ENCODE results near the gene ADH4.
"Not testable (repeated sequence)": the region's sequence is repeated elsewhere in the genome, so short reads cannot be mapped to it uniquely, and the experiment has no call there.

ADH4 gene

DNA sequence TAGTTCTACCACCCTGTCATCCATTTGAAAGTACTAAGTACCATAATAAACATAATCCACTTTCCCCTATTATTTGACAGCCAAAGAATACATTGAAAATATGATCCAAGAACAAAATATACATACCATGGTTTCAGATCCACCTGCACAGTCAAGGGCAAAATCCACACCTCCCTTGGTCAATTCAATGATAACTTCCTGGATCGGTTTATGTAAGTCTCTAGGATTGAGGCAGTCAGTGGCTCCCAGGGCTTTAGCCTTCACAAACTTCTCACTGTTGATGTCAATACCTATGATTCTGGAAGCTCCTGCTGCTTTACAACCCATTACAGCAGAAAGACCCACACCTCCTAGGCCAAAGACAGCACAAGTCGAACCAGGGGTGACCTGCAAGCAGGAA, 12.7 kb downstream of the ADH4 start:
- no peak for DNase-seq

DNA sequence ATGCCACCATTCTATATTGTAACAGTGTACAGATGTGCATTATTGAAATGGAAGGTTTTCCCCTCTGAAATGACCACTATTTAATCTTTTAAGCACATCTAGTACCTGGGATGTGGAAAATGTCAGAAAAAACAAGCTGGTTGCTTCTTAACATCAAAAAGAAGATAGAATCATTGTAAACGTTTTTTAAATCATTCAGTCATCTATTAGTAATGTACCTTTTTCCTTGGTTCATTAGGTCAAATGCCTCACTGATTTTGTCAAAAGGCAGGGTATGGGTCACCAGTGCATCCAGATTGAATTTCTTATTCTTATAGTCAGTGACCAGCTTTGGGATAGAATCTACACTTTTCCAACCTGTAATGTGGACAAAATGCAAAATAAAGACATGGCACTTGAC, 17.7 kb downstream of the ADH4 start:
- DNase-seq = no peak

DNA sequence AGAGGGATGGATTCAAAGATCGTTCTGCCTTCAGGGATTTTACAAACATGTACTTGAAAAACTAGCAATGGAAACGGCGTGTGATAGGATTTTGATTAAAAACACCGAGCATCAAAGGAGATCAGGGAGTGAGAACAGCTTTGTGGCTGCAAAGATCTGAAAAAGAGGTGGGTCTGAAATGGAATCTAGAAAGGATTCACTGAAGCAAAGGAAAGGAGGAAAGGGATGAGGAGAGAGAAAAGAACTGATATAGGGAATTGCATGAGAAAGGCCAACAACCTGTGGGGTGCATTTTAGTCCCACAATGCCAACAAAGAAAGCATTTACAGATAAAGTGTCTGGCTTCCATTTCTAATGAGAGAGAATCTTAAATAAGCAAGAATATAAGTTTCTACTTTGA, 23.1 kb downstream of the ADH4 start:
- no peak for DNase-seq

DNA sequence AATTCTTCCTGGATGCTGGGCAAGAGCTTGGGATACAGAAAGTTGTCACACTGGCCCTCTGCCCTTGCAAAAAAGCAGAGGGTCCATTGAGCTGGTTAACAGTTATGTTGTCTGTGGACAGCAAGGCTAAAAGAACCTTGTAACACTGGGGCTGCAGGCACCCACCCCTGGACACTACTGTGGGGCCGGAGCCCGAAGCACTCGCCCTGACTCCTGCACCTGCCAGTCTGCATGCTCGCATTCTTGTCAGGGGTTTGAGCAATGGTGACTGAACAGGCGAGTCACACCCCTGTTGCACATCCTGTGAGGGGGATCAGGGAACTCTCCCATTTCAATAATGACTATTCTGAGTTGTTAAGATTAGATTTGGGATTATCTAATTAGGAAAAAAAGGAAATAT, 23.6 kb downstream of the ADH4 start:
- DNase-seq = no peak

DNA sequence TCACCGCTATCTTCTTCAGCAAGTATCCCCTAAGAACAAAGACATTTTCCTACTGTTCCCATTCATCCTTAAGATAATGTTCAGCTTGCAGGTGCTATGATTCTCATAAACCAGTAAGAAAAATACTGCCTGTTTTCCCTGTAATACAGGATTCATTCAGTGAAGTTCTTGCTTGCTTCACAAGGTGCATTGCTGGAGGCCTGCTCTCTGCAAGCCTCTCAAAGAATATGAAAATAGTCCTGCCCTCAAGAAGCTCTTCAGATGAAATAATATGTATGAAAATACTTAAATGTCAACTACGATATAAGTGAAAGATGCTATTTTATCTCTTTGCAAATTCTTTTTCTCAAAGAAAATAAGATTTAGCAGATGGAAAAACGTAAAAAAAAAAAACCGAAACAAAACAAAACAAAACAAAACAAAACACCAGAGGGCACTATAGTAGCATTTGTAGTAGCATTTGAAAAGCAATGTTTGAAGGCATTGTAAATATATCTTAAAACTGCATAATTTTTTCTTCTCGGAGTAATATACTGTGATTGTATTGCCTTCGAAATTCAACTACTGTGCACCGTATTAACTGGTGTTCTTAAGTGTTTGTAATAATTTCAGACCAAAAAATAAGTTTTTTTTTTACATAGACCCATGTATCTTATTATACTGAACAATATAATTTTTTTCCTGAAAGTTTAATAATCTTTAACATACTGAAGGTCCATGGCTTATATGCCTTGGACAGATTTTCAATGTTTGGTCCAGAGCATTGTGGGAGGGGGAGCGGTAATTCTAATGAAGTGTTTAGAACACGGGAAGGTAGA, 26.0 kb downstream of the ADH4 start:
- DNase-seq = no peak

DNA sequence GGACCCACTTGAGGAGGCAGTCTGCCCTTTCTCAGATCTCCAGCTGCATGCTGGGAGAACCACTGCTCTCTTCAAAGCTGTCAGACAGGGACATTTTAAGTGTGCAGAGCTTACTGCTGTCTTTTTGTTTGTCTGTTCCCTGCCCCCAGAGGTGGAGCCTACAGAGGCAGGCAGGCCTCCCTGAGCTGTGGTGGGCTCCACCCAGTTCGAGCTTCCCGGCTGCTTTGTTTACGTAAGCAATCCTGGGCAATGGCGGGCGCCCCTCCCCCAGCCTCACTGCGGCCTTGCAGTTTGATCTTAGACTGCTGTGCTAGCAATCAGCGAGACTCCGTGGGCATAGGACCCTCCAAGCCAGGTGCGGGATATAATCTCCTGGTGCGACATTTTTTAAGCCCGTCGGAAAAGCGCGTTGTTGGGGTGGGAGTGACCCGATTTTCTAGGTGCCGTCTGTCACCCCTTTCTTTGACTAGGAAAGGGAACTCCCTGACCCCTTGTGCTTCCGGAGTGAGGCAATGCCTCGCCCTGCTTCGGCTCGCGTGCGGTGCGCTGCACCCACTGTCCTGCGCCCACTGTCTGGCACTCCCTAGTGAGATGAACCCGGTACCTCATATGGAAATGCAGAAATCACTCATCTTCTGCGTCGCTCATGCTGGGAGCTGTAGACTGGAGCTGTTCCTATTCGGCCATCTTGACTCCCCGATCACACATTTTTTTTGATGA, 26.8 kb downstream of the ADH4 start:
- DNase-seq = not testable (repeated sequence)

DNA sequence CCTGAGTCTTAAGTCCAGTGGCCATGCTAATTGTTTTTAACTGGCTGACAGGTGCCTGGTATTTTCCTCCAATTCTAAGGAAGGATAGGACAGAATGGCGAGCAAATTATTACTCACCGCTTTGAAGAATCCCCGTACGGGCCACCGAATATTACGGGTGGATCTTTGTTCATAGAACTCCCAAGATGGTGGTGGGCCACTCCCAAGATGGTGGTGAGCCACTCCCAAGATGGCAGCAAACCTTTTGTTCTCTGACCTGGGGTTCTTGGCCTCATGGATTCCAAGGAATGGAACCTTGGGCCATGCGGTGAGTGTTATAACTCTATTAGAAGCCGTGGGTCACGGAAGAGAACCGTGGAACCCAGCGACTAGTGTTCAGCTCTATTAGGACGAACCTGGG, 34.8 kb downstream of the ADH4 start:
- not testable (repeated sequence) for DNase-seq

DNA sequence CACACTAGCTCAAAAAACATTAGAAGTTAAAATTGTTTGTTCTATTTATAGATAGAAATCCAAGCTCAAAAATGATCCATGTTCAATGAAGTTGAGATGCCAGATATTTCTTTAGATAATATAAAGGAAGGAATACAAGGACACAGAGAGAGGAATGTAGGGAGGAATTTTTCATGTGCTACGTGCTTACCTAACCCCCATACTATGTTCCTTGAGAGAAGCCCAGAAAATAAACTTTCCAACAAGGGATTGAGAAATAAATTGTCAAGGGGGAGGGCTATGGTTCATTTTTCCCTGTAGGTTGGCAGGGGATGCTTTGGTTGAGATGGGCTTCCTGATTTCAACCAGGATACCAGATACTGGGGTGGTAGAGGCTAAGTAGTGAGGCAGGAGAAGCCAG, 39.9 kb downstream of the ADH4 start:
- no peak for DNase-seq

DNA sequence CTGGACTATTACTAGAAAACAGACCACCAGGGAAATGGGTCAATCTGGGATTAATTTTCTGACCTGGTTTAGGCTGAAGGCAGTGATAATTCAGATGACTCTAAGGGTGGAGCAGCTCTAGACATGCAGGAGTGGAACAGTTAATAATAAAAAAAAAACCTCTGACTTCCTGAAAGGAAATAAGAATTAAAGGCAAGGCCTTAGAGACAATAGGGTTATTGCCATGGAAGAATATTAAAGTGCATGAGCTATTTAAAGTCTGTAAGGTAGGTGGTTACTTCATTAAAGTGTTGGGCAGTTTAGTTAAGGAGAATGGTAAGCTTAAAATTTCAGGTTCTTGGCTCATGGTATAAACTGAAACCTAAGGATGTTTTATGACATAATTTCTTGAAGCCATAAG, 40.9 kb downstream of the ADH4 start:
- no peak for DNase-seq

DNA sequence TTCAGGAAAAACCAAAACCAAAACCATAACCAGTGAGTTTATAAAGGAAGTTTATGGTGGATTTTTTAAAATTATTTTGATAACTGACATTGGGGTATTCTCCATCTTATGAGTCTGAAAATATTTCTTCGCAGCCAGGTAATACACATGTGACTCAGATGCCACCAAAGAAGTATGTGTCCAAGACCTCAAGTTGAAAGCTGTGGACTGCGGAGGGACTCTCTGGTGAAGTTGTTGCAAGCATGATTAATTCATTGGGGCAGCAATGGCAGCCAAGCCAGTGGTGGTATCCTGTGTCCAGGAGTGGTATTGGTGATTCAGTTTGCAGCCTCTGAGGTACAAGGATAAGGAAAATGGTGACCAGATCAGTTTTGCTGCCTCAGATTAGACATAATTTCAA, 41.5 kb downstream of the ADH4 start:
- no peak for DNase-seq

DNA sequence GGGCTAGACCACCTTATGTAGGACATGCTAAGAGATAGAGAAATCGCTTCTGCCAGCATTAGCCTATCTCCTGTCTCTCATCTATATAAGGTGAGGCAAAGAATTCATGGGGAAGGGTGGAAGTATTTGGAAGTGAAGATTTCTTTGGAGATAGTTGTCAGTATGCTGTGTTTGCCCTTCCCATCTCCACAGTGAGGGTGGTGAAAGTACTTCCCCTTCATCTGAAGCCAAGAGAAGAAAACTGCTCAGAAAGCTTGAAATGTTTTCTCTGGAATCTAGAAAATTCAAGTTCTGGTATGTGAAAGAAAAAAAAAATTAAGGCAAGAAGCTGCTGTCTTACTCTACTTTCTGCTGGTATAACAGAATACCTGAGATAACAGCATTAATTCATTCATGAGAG, 43.2 kb downstream of the ADH4 start:
- no peak for DNase-seq

DNA sequence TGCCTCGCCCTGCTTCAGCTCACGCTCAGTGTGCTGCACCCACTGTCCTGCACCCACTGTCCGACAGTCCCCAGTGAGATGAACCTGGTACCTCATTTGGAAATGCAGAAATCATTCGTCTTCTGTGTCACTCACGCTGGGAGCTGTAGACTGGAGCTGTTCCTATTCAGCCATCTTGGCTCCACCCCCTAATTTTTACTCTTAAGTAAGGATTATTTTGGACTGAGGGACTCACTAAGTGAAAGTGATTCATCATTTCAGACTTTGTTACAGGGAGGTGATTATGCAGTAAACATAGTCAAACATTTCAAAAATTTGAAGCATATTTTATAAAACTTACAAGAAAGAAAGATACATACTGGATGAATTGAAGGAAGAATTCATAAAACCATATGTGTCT, 44.3 kb downstream of the ADH4 start:
- DNase-seq = not testable (repeated sequence)

DNA sequence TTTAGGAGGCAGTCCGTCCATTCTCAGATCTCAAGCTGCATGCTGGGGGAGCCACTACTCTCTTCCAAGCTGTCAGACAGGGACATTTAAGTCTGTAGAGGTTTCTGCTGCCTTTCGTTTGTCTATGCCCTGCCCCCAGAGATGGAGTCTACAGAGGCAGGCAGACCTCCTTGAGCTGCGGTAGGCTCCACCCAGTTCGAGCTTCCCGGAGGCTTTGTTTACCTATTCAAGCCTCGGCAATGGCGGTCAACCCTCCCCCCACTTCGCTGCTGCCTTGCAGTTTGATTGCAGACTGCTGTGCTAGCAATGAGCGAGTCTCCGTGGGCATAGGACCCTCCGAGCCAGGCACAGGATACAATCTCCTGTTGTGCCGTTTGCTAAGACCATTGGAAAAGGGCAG, 44.8 kb downstream of the ADH4 start:
- DNase-seq = no peak

DNA sequence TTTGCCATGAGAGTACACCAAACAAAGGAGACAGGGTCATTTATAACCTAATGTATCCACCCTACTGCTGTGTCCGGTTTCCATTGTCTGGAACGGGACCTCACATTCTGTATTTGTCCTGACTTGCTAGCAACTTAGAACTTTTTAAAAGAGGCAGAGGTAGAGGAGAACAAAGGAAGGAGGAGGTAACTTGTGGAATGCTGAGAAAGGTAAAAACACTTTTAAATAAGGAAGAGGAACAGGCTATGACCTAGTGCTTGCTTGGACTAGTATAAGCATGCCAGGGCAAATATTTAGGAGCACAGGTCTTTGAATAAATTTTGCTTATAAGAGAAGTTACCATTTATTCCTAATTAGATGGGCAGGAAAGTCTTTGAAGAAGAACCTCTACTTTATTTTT, 52.3 kb downstream of the ADH4 start:
- DNase-seq = not testable (repeated sequence)

DNA sequence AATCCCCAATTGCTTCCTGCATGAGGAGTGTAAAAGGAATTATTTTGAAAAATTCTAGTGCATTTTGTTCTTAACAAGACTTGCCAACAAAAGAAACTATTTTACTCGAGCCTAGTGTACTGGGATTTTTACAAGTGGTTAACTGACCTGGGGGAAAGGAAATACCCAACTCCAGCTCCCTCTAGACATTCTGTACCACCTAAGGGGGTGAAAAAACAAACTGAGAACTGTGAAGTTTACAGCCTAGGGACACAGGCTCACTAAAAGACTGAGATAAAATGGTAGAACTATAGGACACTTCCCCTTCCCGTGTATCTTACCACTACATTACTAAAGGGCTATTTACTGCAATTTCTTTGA, 52.9 kb downstream of the ADH4 start:
- DNase-seq = no peak

DNA sequence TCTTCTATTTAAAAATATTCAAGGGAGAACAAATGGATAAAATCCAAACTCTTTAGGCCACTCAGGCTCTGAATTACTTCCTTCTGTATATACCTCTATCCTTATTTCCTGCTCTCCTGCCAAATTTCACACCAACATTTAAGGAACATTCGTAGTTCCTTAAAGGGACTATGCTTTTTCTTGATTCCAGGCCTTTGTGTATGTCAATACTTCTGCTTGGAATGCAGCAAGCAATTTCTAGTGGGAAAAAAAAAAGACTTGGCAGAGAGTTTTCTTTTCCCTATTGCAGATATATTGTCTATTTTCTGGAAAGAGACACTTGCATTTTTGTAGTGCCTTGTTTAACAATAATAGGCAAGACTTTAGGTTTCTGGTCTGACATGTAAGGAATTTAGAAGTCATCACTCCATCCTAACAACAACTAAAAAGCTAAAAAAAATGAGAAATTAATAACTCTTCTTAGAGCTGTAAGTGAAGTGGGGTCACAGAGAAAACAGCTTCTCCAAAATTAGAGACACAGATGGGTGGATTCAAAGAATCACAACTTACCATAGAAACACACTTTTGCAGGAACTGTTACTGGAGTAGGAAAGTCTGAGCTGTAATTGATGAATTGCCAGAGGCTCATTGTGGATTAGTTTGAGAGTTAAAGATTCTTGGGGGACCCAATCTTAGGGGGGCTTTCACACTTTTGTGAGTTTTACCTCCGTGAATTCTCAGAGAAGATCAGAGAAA, 53.4 kb downstream of the ADH4 start:
- no peak for DNase-seq

DNA sequence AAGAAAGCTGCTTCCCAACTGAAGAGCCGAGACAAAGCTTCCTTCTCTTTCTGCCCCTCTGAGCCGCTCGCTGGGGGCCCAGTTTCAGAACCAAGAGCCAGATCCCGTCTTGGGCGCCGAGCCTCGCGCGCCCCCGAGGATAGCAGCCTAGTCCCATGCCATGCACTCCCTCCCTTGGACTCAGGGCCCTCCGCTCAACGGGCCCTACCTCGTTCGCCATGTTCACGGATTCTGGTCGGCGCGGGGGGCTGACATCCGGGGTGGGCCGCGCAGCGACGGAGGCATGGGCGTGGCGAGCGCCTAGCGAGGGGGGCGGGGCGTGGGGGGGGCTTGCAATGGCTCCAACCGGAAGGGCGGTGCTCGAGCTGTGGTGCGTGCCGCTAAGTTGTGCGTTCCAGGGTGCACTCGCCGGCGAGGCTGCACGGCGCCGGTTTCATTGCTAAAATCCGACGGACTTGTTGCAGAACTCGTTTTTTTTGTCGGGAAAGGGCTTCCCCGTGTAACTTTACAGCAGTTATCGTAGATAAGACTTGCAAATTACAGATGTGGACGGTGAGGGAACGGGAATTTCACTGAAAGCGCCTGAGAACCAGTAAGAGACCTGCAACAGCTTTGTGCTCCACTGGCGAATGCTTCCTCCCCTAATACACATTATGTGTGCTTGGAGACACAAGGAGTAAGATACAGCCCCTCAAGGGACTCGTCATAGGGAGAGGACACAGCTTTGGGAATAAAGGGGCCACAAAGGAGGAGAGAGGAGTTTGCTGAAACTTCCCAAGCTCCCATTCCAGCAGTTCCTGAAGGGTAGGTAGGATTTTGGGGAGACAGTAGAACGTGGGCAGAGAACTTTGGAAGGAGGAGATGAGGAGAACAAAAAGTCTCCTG, 55.4 kb downstream of the ADH4 start, which contains the start of gene ADH5:
ADH5 (minus strand) TSS at position 308 of the 885 bp plus-strand sequence; CDS start at position 220, 88 bp downstream.
- DNase-seq = peak; percentile 78

DNA sequence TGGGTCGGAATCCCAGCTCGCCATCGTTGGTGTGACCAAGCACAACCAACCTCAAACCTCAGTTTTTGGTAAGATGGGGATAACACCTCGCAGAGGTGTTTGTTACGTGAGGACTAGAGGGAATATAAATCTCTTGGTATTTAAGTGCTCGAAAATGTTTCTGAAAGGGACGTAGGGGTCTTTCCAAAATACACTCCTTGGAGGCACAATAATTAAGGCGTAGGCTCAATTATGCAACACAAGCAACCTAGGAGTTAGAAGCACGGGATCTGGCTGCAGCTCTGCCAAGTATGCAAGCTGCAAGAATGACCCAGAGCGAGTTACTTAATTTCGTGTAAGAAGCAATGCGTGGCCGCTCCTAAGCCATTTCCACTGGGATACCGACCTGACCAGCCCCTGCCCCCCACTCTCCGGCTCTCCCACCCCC, 56.1 kb downstream of the ADH4 start:
- DNase-seq = no peak

DNA sequence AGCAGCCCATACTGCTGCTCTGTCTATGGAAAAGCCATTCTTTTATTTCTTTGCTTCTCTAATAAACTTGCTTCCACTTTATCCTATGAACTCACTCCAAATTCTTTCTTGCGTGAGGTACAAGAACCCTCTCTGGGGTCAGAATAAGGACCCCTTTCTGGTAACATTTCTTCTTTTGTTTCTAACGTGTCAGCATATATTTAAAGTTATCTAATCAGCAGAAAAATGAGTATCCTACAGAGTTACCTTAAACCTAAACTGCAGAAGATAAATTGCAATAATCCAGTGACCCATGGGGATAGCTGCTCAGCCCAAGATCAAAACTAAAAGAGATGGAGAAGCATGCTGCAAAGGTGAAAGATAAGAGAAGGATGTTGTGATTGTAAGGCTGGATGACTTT, 59.5 kb downstream of the ADH4 start:
- no peak for DNase-seq

DNA sequence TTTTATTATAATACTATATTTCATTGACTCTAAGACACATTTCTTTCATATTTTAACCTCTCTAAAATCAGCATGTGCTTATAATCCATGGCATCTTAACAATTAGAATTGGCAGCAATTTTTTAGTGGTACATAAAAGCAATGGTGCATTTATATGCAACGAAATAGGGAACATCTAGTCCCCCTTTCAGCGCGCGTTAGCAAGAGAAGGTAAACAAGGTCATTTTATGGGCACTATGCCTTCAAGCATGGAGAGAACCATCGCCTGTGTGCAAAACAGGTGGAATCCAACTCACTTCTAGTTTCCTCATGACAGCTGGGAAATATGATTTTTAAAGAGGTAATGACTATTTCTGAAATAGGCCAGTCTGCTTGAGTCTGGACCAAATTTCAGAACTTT, 61.9 kb downstream of the ADH4 start:
- DNase-seq = no peak

DNA sequence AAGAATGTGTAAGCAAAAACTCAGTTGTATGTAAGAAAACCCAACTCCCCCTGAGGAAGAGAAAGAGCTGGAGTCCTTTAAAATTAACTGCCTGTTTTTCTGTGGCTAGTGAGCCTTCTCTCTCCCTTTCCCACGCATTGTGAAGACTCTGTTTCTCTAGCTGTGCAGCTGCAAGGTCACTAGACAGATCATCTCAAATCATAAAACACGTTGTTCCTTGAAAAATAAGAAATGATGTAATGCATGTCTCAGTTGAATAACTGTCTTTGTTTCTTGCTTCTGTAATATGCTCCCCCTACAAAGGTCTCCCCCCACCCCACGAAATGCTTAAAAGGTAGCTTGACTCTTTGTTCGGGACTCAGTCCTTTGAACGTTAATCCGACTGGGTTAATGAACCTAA, 63.2 kb downstream of the ADH4 start:
- DNase-seq = not testable (repeated sequence)

DNA sequence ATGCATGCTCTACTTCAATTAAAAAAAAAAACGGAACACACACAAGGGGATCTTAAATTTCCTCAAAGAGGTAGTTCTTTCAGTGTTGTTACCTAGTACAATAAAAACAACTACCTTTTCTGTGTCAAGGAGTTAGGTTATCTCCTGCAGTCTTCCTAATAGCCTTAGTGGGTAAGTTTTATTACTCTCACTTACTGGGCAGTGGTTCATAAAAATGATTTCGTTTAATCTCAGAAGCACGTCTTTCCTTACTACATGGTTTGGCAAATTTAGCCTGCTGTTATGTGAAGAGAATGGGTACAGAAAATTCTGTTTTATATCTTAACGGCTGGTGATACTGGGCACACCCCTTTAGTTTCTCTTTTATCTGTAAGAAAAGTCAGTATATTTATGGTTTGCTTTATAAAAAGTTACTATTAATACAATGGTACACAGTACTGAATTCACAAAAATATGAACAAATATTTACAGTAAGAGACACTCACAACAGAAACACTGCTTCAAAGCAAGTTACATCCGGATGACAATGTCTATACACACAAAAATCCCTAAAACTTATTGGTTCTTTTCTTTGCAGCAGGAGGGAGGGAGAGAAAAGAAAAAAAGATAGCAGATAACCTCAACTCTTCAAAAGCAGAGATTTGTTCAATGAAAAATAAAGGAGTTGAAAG, 64.3 kb downstream of the ADH4 start:
- no peak for DNase-seq

Data from activated CD4-positive, CD25-positive, alpha-beta regulatory T cell treated with anti-CD3 and anti-CD28 coated beads, Interleukin-2, amount 50 U/mL, for 72 hours (primary cell).